ENCODE results near the gene HEATR5A.
"Not testable (repeated sequence)": the region's sequence is repeated elsewhere in the genome, so short reads cannot be mapped to it uniquely, and the experiment has no call there.

HEATR5A gene

DNA sequence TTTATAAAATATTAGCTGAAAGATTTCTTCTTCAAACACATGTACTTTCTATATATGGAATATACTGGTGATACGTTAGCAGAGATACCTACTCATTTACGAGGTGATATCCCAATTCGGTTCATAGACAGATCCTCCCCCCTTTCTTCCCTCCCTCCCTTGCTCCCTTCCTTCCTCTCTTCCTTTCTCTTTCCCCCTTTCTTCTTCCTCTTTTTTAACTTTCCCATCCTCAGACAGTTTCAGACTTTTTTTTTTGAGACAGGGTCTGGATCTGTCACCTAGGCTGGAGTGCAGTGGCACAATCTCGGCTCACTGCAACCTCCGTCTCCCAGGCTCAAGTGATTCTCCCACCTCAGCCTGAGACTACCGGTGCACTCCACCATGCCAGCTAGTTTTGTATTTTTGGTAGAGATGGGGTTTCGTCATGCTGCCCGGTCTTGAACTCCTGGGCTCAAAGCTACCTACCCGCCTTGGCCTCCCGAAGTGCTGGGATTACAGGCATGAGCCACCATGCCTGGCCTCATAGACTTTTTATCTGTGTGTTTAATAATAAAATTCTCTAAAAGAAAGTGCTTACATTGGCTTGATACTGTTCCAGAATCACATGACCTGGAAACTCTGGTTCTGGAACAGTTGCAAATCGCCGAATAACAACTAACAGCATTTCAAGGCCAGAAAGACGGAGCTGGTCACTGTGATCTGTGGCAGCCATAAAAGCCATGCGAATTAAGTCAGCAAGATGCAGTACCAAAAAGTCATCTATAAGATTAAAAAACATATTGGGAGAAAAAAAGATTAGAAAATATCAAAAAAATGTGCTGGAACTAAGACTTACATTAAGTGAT, 99.2 kb downstream of the HEATR5A start:
- DNase-seq, result no peak

DNA sequence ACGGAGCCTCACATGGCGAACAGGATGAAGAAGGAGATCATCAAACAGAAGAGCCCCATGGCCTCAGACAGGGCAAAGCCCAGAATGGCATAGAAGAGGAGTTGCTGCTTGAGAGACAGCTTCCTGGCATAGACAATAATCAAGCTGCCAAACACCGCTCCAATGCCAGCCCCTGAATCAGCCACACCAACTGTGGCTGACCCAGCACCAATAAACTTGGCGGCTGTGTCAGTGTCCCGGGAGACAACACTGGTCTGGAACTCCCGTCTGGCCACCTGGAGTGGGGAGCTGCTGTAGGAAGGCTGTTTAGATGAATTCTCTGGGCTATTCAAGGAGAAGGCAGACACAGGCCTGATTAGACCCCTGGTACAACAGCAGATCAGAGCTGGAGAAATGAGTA, 100.1 kb downstream of the HEATR5A start:
- DNase-seq, result no peak

DNA sequence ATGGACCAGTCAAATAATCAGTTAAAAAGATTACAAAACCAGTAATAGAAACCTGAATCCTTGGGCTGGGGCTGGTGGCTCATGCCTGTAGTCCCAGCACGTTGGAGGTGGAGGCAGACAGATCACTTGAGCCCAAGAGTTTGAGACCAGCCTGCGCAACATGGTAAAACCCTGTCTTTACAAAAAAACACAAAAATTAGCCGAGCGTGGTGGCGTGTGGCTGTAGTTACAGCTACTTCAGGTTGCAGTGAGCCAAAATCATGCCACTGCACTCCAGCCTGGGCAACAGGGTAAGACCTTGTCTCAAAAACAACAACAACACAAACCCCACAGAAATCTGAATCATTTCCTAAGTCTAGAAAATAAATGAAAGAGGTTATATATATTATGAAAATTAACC, 100.6 kb downstream of the HEATR5A start:
- no peak for DNase-seq

DNA sequence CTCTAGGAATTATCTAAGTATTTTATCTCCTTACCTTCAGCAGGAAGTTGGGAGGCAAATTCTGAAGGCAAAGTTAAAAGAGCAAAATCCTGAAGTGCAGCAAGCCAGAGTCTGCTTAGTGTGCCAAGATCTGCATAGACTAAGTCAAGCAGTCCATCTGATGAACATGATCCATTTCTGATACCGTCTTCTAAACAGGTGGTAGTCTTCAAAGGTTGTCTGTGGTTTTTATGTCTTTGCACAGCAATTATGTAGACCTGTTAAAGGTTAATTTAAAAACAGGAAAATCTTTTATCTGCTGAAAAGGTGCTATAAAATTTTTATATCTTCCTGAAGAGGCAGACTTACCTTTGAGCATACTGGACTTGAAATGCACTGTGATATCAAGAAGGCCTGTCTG, 107.4 kb downstream of the HEATR5A start:
- no peak for DNase-seq

DNA sequence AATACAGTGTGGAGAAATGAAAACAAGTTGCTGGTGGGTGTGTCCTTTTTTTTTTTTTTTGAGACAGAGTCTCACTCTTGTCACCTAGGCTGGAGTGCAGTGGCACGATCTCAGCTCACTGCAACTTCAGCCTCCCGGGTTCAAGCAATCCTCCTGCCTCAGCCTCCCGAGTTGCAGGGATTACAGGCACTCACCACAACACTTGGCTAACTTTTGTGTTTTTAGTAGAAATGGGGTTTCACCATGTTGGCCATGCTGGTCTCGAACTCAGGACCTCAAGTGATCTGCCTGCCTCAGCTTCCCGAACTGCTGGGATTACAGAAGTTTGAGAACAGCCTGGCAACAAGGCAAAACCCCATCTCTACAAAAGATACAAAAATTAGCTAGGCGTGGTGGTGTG, 108.0 kb downstream of the HEATR5A start:
- not testable (repeated sequence) for DNase-seq

- no peak for DNase-seq
These were observed 112.7 kb downstream of the HEATR5A start for GRCh38 chr14:31307618-31308017.

- no peak for DNase-seq
These were observed 113.2 kb downstream of the HEATR5A start for GRCh38 chr14:31307198-31307597.

GRCh38 chr14:31303654-31304053, 116.7 kb downstream of the HEATR5A start:
- no peak for DNase-seq

DNA sequence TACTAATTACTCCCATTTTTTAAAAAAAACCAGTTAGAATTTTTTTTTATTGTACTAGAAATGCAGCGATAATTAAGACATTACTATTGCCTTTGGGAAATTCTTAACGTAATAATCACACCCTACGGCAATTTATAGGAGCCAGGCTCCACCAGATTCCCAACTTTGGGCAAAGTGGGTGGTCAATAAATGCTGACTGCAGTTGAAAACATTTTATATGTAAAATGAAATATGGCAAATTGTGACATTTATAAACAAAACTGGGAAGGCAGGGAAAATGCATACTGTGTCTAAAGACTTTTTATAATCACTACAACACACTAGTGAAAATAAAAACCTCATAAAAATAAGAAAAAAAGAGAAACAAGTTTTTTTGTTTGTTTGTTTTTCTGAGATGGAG, 119.5 kb downstream of the HEATR5A start:
- no peak for DNase-seq

GRCh38 chr14:31300296-31300695, 120.1 kb downstream of the HEATR5A start:
- no peak for DNase-seq

GRCh38 chr14:31297701-31298344, 122.5 kb downstream of the HEATR5A start:
- no peak for DNase-seq

DNA sequence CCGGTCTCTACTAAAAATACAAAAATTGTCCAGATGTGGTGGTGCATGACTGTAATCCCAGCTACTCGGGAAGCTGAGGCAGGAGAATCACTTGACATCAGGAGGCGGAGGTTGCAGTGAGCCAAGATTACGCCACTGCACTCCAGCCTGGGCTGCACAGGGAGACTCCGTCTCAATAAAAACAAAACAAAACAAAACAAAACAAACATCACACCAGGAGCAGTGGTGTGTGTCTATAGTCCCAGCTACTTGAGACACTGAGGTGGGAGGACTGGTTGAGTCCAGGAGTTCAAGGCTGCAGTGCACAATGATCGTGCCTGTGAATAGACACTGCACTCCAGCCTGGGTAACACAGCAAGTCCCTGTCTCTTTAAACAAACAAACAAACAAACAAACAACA, 123.2 kb downstream of the HEATR5A start:
- no peak for DNase-seq

DNA sequence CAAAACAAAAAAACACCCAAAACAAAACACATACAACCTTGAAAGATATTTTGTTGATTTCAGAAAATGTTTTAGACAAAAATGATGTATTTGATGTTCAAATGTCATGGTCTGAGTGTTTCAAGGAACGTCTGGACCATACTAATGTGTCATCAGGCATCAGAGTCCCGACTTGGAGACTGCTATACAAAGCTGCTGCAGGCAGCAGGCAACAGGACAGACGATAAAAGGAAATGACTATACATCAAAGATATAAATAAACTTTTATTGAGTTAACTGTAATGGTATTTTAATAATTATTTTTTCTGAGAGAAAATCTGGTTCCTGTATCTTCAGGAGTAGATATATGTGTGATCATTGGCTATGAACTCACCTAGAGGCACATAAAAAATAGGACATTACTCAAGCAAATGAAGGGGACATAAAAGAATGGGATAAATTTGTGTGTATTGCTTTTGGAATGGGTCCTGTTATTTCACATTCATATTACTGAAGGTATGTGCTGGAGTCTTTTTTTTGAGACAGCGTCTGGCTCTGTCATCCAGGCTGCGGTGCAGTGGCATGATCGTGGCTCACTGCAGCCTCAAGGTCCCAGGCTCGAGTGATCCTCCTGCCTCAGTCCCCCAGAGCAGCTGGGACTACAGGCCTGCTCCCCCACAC, 125.5 kb downstream of the HEATR5A start:
- DNase-seq, result no peak

DNA sequence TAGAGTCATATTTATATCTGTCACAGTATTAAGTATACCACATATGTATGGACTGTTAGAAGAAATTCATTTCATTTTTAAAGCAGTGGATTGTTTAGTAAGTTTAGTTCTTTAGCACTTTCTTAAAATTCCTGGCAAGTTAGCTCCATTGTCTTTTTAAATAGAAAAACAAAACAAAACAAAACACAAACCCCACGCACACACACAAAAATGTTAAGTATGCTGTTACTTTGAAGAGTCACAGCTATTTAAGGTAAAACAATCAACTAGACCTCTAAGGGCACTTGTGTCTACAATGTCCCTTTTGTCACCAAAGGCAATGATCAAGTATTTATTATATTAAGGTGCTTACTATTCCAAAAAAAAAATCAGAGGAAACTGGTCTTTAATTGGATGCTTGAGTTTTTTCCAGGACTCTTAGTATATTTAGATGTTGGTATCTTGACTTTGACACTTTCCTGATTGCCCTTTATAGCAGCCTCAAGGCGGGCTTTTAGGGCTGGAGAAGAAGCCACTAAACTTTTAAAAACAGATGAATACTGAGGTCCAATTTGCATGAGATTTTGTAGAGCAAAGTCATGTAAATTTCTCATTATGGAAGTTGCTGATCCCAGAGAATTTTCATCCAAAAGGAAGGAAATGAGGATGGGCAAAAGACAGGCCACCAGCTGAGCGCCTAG, 127.3 kb downstream of the HEATR5A start:
- no peak for DNase-seq

- DNase-seq, result no peak
These were observed 129.1 kb downstream of the HEATR5A start for GRCh38 chr14:31291210-31291609.

DNA sequence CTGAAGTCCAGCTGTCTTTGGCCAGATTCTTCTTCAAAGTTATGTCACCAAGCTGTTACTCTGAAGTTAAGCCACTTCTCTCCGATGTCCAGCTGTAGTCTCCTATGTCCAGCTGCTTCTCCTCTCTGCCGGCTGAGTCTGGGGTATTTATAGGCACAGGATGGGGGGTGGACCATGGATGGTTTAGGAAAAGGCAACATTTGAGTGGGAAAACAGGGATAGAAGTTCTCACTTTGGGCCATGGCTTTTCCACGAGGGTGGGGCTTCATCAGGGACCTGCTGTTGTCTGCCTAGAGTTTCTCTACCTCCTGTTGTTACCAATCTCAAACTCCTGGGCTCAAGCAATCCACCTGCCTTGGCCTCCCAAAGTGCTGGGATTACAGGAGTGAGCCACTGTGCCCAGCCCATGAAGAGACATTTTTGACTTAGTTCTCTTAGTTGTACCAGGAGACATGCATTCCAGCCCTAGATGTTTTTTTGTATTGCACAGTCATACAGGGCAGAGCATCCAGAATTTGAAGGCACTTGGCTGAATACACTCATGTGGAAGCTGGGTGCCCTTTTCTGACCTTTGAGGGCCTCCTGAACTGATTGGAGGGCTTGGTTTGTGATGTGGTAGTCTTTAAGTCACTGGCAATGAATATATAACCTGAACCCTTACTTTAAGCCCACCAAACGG, 132.9 kb downstream of the HEATR5A start:
- DNase-seq, result no peak

- no peak for DNase-seq
These were observed 133.7 kb downstream of the HEATR5A start for GRCh38 chr14:31286456-31287293.

DNA sequence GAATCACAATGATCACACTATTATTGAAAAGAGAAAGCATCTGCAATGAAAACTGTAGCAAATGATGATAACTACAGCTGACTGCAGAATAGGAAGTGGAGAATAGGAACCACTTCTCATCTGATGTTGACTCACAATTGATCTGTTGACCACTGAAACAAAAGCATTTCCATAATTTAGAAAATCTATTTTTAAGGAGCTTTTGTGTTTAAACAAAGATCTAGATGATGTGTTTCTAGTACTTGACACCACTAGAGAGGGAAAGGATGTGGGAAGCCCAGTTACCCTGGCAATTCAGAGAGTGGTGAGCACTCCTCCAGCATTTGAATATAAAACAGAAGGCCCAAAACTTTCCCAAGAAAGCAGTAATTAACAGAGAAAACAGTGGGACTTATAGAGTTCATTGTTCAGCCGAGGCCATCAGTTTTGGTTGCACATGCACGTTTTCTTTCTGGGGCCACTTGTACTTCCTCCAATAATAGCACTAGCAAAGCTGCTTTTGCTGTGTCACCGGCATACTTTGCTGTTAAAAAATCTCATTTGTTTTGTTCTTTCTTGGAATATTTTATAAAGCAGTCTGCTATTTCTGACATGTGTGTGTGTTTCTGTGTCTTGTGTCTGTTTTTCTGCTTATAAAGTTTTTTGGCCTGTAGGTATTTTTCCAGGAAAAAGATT, 136.6 kb downstream of the HEATR5A start:
- no peak for DNase-seq

- no peak for DNase-seq
These were observed 137.2 kb downstream of the HEATR5A start for GRCh38 chr14:31283153-31283552.

GRCh38 chr14:31280871-31281220, 139.5 kb downstream of the HEATR5A start:
- no peak for DNase-seq

GRCh38 chr14:31280132-31280870, 140.0 kb downstream of the HEATR5A start:
- DNase-seq, result no peak

Measured in 8988T (cell line).